Pericardium fibroblast (primary cell): ENCODE measurements around the gene CCL16. TPM values are rescaled to one million over a fixed set of nuclear protein-coding genes. Genes with fewer than 3 reads are reported as not detected.

Experiments
- total RNA-seq: library from RNA; depleted of rRNA; stranded (reverse); fragments of >200 nt; gene quantifications from 2 replicates; pipeline ENCODE4 v1.2.3, GENCODE V29; 2015

CCL16 gene
- total RNA-seq: not detected in 2 replicates

GRCh38 chr17:35981246-35981645, at the start of gene CCL16:
TSS of gene CCL16 (minus strand) at chr17:35981497. CDS start at chr17:35981420, 77 bp downstream.

GRCh38 chr17:36017799-36018198, 36.5 kb upstream of the CCL16 start, which contains the start of gene CCL23:
TSS of gene CCL23 (minus strand) at chr17:36017972. CDS start at chr17:36017897, 75 bp downstream.

GRCh38 chr17:36001110-36001771, 19.9 kb upstream of the CCL16 start, which contains the start of gene CCL15:
TSS of gene CCL15 (minus strand) at chr17:36001553. CDS start at chr17:36001492, 61 bp downstream.

GRCh38 chr17:35986643-35987042, 5.3 kb upstream of the CCL16 start, which contains the start of gene CCL14:
TSS of gene CCL14 (minus strand) at chr17:35986729. CDS start at chr17:35986649, 80 bp downstream.

GRCh38 chr17:35943537-35943936, 37.8 kb downstream of the CCL16 start, which contains the start of gene LYZL6:
TSS of gene LYZL6 (minus strand) at chr17:35943713. CDS start at chr17:35939356, 4,357 bp downstream.

GRCh38 chr17:35930211-35931065, 50.9 kb downstream of the CCL16 start, which contains the start of gene RDM1:
TSS of gene RDM1 (minus strand) at chr17:35930773. CDS start at chr17:35930727, 46 bp downstream.

Other genes starting within 250 kb of the CCL16 start
- 9.6 and 11.9 TPM in 2 replicates for gene RASL10B, start 249.9 kb downstream of the CCL16 start, total RNA-seq
- 0.23 TPM in 1 of 2 replicates, not detected in the other for gene GAS2L2, start 228.3 kb downstream of the CCL16 start, total RNA-seq
- not detected in 2 replicates for gene C17orf50, start 220.6 kb downstream of the CCL16 start, total RNA-seq
- gene MMP28, start 185.9 kb downstream of the CCL16 start, total RNA-seq: 8.5 and 12.9 TPM in 2 replicates
- gene TAF15, start 172.0 kb downstream of the CCL16 start, total RNA-seq: 17.7 and 40.2 TPM in 2 replicates
- not detected in 2 replicates for gene HEATR9, start 112.6 kb downstream of the CCL16 start, total RNA-seq
- gene CCL5, start 101.1 kb downstream of the CCL16 start, total RNA-seq: not detected in 2 replicates
- 0.70 TPM in 1 of 2 replicates, not detected in the other for gene RDM1, start 50.7 kb downstream of the CCL16 start, total RNA-seq
- gene LYZL6, start 37.8 kb downstream of the CCL16 start, total RNA-seq: not detected in 2 replicates
- gene CCL14, start 5.2 kb upstream of the CCL16 start, total RNA-seq: not detected in 2 replicates
- not detected in 2 replicates for gene CCL15, start 20.1 kb upstream of the CCL16 start, total RNA-seq
- not detected in 2 replicates for gene CCL23, start 36.5 kb upstream of the CCL16 start, total RNA-seq
- gene CCL18, start 82.8 kb upstream of the CCL16 start, total RNA-seq: not detected in 2 replicates
- gene CCL3, start 108.6 kb upstream of the CCL16 start, total RNA-seq: not detected in 2 replicates
- not detected in 2 replicates for gene CCL4, start 122.3 kb upstream of the CCL16 start, total RNA-seq
- gene TBC1D3B, start 195.1 kb upstream of the CCL16 start, total RNA-seq: not detected in 2 replicates
- not detected in 2 replicates for gene CCL3L1, start 215.3 kb upstream of the CCL16 start, total RNA-seq
- not detected in 2 replicates for gene CCL4L2, start 229.6 kb upstream of the CCL16 start, total RNA-seq